D341Med (cell line): ENCODE measurements around the gene IL3.

Experiments used
- DNase-seq: peaks from one replicate; pipeline ENCODE4 v3.0.0; 2012; ENCODE audit warnings: low spot score

Gene IL3

GRCh38 chr5:132057498-132058255 is 2.8 kb upstream of the IL3 start:
- peak; percentile 7 for DNase-seq

DNA sequence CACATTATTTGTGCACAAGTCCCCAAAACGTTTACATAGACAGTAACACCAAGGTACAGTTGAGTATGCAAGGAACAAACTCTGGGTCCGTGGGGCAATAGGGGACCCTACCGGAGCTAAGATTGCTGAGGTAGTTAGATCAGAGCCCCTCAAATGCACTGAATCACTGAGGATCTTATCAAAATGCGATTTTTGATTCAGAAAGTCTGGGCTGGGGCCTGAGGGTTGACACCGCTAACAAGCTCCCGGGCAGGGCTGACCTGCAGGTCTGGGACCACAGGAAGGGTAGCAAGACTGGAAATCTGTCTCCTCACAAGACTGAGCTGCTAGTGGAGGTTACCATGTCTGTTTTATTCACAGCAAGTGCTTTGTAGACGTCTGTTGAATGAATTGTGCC is 1.8 kb upstream of the IL3 start:
- peak; percentile 11 for DNase-seq

- no peak for DNase-seq
Measured at GRCh38 chr5:132059043-132059695, 1.3 kb upstream of the IL3 start.

- no peak for DNase-seq
Measured at GRCh38 chr5:132059696-132060500, 557 bp upstream of the IL3 start.

DNA sequence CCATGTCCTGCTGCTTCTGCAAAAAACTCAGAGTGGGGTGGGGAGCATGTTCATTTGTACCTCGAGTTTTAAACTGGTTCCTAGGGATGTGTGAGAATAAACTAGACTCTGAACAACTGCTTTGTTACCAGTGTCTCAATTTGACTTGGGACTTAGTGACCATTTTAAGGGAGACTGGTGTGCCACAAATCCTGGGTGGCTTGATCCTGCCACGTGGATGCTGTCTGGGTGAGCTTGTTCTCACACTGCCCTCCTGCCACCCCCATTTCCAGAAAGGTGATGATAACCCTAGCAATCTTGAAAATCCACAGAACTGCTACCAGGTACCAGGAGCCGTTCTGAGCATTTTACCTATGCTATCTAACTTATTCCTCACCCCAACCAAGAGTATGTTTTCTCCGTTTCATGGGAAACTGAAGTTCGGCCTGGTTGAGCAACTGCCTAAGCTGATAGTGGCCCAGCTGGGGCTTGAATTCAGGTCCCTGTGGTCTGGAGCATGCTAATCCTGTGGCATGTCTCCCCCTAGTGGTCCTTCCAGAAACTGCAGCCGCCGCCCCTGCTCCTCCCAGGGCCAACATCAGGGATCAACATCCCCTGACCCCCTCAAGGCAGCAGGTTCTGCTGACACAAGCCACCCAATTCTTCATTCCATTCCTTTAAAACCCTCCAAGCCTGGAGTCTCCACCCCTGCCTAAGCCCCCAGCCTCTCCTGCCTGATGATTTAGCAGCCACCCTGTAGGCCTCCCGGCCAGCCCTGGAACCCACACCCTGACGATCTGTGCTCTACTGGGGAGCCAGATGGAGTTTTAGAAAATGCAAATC is 2.8 kb downstream of the IL3 start:
- peak; percentile 84 for DNase-seq

DNA sequence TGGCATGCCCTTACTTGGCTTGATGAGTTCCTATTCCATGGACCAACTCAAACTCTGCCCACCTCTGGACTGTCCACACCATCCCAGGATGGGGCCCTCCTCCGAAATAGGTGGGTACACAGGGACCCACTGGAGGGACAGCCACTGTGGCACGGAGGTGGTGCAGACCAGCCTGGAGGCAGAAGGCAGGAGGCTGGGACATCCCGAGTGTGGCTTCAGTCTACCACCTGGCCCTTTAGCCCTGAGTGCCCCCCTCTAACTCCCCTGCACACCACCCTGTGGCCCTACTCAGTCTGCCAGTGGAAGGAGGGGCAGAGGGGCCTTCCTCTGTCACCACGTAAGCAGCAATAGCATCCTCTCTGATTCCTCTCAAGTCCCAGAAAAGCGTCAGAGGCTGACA is 3.7 kb downstream of the IL3 start:
- DNase-seq = no peak

GRCh38 chr5:132064738-132065331 is 4.4 kb downstream of the IL3 start:
- DNase-seq = peak; percentile 83

DNA sequence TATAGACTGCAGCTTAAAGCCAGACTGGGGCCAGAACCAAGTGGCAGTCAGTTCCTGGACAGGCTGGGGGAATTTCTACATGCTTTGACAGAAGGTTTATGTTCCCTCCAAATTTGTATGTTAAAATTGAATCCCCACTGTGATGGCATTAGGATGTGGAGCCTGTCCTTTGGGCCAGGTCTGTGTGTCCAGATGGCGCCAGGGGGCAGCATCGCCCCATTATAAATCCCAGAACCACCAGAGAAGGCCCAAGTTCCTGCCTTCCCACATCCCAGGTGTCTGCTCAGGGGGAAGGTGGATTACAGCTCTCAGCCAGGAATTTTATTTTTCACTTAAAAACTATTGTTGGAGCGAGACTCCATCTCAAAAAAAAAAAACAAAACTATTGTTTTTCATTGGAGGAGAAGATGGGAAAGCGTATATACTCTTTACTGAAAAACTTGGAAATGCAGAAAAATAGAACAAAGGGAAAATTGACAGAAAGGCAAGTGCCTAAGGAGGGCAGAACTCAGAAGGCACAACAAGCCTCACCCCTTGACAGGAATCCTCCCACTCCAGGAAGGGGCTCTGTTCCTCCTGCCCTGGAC is 5.0 kb downstream of the IL3 start:
- peak; percentile 67 for DNase-seq

- no peak for DNase-seq
Measured at GRCh38 chr5:132065951-132066701, 5.7 kb downstream of the IL3 start.

- no peak for DNase-seq
Measured at GRCh38 chr5:132066871-132067270, 6.4 kb downstream of the IL3 start.

GRCh38 chr5:132067451-132067850 is 7.0 kb downstream of the IL3 start:
- DNase-seq = no peak

DNA sequence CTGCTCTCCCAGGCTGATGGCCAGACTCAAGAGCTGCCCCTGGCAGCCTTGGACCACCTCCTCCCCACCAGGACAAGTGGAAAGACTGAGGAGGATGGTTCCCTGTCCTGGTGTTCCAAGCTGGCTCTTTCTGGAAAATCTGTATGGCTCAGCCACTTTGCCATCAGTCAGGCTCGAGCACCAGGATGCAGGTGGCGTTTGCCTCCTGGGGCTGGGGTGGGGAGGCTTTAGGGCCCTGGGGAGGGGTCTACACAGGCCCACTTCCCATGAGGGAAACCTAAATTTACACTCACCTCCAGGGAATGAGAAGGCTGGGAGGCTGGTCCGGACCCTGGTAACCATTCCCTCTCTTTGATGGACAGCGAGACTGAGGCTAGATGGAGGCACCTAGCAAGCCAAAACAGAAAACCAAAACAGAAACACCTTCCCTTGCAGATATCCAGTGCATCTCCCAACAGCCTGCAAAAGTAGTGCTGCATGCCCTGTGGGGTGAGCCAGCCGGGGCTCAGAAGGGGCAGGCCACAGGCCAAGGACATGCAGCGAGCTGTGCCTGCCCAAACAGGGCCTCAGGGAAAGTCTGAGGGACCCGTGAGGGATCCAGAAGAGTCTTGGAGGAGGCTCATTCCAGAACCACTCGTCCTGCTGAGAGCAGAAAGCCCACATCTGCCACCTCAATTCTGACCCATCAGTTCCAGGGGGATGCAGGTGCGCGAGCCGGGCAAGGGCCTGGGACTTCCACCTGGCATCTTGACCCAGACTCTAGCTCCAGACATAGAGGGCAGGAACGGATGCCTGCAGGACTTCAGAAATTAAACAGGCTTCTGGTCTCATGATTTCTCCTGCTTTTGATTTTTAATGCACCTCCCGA is 7.7 kb downstream of the IL3 start:
- DNase-seq = no peak

- no peak for DNase-seq
Measured at GRCh38 chr5:132069561-132069960, 9.1 kb downstream of the IL3 start.

DNA sequence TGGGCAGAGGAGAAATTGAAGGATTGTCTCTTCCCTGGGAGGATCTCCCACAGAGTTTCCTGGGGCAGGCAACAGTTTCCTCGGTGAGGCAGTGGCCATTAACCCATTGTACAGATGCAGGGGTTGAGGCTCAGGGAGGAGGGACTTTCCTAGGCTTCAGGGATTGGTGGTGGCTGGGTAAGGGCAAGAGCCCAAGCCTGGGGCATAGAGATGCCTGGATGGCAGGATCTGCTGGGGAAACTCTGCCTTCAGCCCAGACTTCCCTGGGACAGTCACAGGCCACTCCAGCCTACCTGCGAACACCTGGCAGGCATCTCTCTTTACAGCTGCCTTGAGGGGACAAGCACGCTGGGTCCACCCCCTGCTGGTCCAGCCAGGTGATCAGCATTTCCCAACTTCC is 9.5 kb downstream of the IL3 start:
- no peak for DNase-seq

DNA sequence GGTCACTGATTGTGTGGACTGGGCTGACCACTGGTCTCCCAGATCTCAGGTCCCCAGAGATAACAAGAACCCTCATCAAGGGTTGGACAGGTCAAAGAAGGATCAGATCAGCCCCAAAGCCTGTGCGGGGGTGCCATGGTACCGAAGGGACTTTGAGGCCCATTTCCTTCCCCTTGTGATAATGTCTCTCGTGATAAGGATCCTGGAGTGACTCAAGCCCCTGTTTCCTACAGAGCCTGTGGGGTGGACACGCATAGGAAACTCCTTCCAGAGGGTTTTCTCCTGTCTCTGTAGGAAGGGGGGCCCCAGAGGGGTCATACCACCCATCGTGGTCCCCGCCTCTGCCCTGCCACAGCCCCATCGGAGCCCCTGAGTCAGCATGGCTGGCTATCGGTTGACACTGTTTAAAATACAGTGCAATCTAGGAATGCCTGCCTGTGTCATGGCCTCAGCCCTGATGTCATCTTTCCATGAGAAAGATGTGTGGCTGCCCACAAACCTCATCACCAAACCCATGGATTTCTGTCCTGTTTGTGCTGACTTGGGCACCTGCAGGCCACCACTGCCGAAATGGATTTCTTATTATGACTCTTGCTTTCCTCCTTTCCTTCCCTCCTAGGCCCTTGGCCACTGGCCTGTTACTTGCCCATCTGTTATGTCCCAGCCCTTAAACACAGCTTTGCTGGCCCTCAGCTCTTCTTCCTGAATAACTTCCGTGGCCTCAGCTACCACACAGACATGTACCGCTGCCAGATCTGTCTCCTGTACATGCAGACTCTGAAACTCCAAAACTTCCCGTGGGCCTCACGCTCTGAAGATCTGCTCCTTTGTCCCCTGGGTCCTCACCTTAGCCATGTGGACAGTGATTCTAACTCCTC is 10.2 kb downstream of the IL3 start:
- DNase-seq = no peak

DNA sequence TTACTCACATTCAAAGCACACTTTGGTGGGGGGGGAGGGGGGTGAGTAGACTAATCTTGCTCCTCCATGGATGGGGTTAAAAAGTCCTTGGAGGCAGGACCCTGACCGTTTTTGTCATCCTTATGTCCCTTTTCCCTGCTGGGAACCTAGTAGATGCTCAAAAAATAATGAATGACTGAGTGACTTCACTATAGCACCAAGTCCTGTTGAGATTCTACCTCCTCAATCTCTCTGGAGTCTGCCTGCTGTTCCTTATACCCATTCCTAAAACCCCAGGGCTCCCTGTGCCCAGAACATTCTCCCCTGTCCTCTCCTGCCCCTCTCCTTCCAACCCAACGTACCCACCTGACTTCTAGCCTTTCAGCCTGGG is 10.9 kb downstream of the IL3 start:
- no peak for DNase-seq

DNA sequence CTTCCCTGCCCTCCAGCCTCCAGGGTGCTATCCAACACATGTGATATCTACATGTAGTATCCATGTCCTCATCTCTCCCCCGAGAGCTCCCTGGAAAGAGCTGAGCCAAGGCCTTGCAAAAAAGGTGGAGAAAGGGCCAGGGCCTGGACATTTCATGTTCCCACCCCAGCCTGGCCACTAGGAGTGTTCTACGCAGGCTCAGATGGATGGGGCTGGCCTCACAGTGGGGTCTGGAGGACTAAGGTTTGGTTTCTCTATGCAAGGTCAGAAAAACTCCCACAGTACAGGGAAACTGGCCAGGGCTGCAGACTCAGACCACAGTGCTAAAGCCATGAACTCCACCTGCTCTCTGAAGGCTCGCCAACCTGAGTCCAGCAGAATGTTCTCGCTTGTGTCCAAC is 11.6 kb downstream of the IL3 start:
- DNase-seq = no peak

DNA sequence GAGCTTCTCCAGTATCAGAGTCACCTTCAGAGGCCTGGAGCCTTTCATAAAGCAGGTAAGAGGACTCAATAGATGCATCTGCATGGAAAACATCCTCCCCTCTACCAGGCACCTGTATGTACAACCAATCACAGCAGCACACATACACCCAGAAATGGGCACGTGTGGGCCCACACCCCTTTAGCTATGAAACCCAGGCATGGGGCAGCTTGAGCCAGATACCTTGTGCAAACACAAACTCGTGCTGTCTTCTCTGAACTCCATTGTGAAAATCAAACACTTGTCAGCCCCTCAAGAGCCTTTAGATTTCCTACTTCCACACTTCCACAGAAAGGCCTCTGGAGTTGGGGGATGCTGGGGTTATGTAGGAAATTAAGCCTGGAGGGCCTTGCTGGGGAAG is 12.1 kb downstream of the IL3 start:
- no peak for DNase-seq
